Activated T-helper 1 cell treated with anti-CD3 and anti-CD28 coated beads, Interleukin-12 subunit alpha, Interleukin-12 subunit beta, Interleukin-2, Interleukin-4 antibody, amounts not matched to agents 30 ng/mL and 10 ng/mL and 1 ng/mL, durations not matched to agents 14 hours and 24 hours and 36 hours (primary cell): ENCODE results near the gene C3orf38. TPM values are rescaled to one million over a fixed set of nuclear protein-coding genes. Genes with fewer than 3 reads are reported as not detected.
"Not testable (repeated sequence)": the region's sequence is repeated elsewhere in the genome, so short reads cannot be mapped to it uniquely, and the experiment has no call there.

Experiments
- DNase-seq: peaks from one replicate; pipeline ENCODE4 v3.0.0; 2021; ENCODE audit warnings: low spot score
- H3K27ac Mint-ChIP-seq: one replicate; pipeline ENCODE4 v1.8.0; 2021; ENCODE audit warnings: mild to moderate bottlenecking, mixed read lengths
- H3K27me3 Mint-ChIP-seq: one replicate; pipeline ENCODE4 v1.8.0; 2022; ENCODE audit warnings: mild to moderate bottlenecking, moderate library complexity, mixed read lengths; ENCODE audit not compliant: insufficient read depth
- H3K36me3 Mint-ChIP-seq: one replicate; pipeline ENCODE4 v1.8.0; 2021; ENCODE audit warnings: low read depth, mixed read lengths
- H3K4me1 Mint-ChIP-seq: one replicate; pipeline ENCODE4 v1.8.0; 2021; ENCODE audit warnings: low read depth, mixed read lengths
- H3K4me3 Mint-ChIP-seq: one replicate; pipeline ENCODE4 v1.8.0; 2021; ENCODE audit warnings: mild to moderate bottlenecking, moderate library complexity, mixed read lengths
- H3K9me3 Mint-ChIP-seq: one replicate; pipeline ENCODE4 v1.8.0; 2021; ENCODE audit warnings: mixed read lengths
- intact Hi-C: fragments of 100-400 bp; cut with micrococcal nuclease; formaldehyde crosslinking; loops from one replicate; pipeline ENCODE4 v1.15.1; 2024
- total RNA-seq: library from RNA; stranded (reverse); gene quantifications from 2 replicates; pipeline ENCODE4 v1.2.3, GENCODE V29; 2022

The C3orf38 gene
- total RNA-seq, 1 donor from 2014 or later: 21.5 TPM

GRCh38 chr3:88168171-88168570 lies 18.4 kb downstream of the C3orf38 start:
- H3K4me1 Mint-ChIP-seq: peaks cover under 1% of the 10 kb centered on the region
- peaks cover 11% of the 10 kb centered on the region for H3K36me3 Mint-ChIP-seq
- H3K27me3 Mint-ChIP-seq: no peaks in the 10 kb centered on the region
- H3K27ac Mint-ChIP-seq: no peak overlapping the region
- H3K9me3 Mint-ChIP-seq: no peaks in the 10 kb centered on the region
- H3K4me3 Mint-ChIP-seq: no peak overlapping the region
- intact Hi-C loops: no loop called here
- no peak for DNase-seq

DNA sequence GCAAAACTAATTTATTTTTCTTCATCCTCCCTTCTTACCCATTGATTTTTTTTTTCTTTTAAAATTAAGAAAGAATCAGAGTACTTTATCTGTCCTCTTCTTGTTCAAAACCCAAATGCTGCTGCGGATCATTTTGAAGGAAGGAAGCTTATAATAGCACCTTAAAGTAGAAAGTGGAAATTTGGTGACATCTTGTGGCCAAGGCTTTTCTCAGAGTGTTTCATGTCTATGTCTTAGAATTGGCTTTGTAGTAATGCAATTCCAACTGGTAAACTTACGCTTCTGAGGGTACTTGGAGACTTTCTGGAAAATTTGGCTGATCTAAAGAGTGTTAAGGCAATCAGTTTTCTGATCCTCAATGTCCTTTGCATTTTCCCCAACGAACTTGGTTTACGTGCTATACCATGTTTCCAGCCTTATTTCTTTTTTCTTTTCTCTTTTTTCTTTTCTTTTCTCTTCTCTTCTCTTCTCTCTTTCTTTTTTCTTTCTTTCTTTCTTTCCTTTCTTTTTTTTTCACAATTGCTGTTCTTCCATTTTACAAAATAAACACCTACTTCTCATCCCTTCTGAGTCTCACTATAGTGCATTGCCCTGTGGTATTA lies 30.7 kb downstream of the C3orf38 start:
- intact Hi-C loops: loop anchor here (1.0 to 2.0 kb wide), 7 partner anchors 29 to 830 kb away; partner anchors contain the start of genes CGGBP1 and ZNF654
- Mint-ChIP-seq H3K4me1 (no peaks in the 10 kb centered on the region), H3K27ac (no peak overlapping the region), H3K9me3 (no peaks in the 10 kb centered on the region), H3K36me3 (no peaks in the 10 kb centered on the region), H3K27me3 (peaks cover 16% of the 10 kb centered on the region), H3K4me3 (no peak overlapping the region)
- DNase-seq: no peak

DNA sequence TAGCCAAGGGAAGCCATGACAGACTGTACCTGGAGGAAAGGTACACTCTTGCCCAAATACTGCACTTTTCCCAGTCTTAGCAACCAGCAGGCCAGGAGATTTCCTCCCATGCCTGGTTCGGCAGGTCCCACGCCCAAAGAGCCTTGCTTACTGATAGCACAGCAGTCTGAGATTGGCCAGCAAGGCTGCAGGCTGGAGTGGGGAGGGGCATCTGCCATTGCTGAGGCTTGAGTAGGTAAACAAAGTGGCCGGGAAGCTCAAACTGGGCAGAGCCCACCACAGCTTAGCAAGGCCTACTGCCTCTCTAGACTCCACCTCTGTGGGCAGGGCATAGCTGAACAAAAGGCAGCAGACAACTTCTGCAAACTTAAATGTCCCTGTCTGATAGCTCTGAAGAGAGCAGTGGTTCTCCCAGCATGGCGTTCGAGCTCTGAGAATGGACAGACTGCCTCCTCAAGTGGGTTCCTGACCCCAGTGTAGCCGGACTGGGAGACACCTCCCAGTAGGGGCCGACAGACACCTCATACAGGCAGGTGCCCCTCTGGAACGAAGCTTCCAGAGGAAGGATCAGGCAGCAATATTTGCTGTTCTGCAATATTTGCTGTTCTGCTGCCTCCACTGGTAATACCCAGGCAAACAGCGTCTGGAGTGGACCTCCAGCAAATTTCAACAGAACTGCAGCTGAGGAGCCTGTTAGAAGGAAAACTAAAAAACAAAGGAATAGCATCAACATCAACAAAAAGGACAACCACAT lies 32.6 kb downstream of the C3orf38 start:
- H3K27me3 Mint-ChIP-seq: peaks cover 16% of the 10 kb centered on the region
- H3K4me1 Mint-ChIP-seq, H3K27ac Mint-ChIP-seq, H3K9me3 Mint-ChIP-seq, H3K4me3 Mint-ChIP-seq, intact Hi-C loops, DNase-seq, H3K36me3 Mint-ChIP-seq: not testable (repeated sequence)

DNA sequence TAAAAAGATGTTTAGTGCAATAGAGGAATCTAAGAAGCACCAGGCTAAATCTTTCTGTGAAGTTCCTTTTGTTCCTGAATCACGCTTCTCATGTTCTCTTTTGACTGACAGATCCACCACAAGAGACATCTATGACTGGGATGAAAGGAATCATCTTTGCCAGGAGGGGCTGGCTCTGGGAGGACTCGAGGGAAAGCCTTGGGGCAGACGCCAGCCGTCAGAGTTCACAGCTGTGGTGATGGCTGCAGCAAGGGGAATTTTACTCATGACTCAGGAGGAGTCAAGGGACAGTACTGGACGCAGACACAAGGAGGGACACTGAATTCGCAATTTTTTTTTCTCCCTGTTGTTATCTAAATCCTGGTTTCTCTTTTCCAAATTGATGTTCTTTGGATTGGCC lies 38.7 kb downstream of the C3orf38 start:
- H3K4me3 Mint-ChIP-seq: no peak overlapping the region
- no peak for DNase-seq
- H3K27me3 Mint-ChIP-seq: no peaks in the 10 kb centered on the region
- peaks cover 6% of the 10 kb centered on the region for H3K9me3 Mint-ChIP-seq
- H3K36me3 Mint-ChIP-seq: no peaks in the 10 kb centered on the region
- H3K27ac Mint-ChIP-seq: no peak overlapping the region
- H3K4me1 Mint-ChIP-seq: peaks cover 5% of the 10 kb centered on the region
- intact Hi-C loops: no loop called here

- H3K4me3 Mint-ChIP-seq: no peak overlapping the region
- H3K9me3 Mint-ChIP-seq: peaks cover 6% of the 10 kb centered on the region
- H3K4me1 Mint-ChIP-seq: peaks cover 5% of the 10 kb centered on the region
- DNase-seq: no peak
- H3K27ac Mint-ChIP-seq: no peak overlapping the region
- H3K36me3 Mint-ChIP-seq: no peaks in the 10 kb centered on the region
- intact Hi-C loops: no loop called here
- no peaks in the 10 kb centered on the region for H3K27me3 Mint-ChIP-seq
These were observed 39.6 kb downstream of the C3orf38 start for GRCh38 chr3:88189361-88189810.

GRCh38 chr3:88191872-88192409 lies 42.2 kb downstream of the C3orf38 start:
- peaks cover 6% of the 10 kb centered on the region for H3K9me3 Mint-ChIP-seq
- DNase-seq: no peak
- H3K27ac Mint-ChIP-seq: no peak overlapping the region
- no peaks in the 10 kb centered on the region for H3K27me3 Mint-ChIP-seq
- intact Hi-C loops: no loop called here
- no peak overlapping the region for H3K4me3 Mint-ChIP-seq
- no peaks in the 10 kb centered on the region for H3K36me3 Mint-ChIP-seq
- H3K4me1 Mint-ChIP-seq: peaks cover 5% of the 10 kb centered on the region

DNA sequence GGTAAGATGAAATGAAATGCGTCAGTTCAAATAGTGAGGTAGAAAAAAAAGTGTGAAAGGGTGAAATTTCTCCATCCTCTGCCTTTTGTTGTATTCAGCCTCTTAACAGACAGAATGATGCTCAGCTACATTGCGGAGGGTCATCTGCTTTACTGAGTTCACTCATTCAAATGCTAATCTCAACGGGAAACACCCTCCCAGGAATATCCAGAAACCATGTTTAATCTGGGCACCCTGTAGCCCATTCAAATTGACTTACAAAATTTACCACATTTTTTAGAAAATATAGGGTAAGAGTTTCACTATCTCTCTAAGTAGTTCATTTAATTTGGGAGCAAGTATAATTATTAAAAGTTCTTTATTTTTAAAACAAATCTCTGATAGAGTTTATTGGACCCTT lies 42.9 kb downstream of the C3orf38 start:
- no peaks in the 10 kb centered on the region for H3K36me3 Mint-ChIP-seq
- intact Hi-C loops: no loop called here
- no peak overlapping the region for H3K27ac Mint-ChIP-seq
- H3K27me3 Mint-ChIP-seq: no peaks in the 10 kb centered on the region
- peaks cover 6% of the 10 kb centered on the region for H3K9me3 Mint-ChIP-seq
- peaks cover 5% of the 10 kb centered on the region for H3K4me1 Mint-ChIP-seq
- no peak for DNase-seq
- no peak overlapping the region for H3K4me3 Mint-ChIP-seq

DNA sequence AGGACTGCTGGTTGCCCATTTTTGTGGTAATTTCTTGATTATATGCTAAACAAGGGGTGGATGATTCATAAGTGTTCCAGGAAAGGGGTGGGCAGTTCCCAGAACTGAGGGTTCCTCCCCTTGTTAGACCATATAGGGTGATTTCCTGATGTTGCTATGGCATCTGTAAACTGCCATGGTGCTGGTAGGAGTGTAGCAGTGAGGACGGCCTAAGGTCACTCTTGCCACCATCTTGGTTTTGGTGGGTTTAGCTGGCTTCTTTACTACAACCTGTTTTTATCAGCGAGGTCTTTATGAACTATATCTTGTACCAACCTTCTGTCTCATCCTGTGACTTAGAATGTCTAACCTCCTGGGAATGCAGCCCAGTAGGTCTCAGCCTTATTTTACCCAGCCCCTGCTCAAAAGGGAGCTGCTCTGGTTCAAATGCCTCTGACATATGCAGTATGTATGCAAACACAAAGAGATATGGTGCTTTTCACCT lies 46.2 kb downstream of the C3orf38 start:
- H3K4me3 Mint-ChIP-seq: no peak overlapping the region
- intact Hi-C loops: no loop called here
- H3K27me3 Mint-ChIP-seq: no peaks in the 10 kb centered on the region
- H3K36me3 Mint-ChIP-seq: no peaks in the 10 kb centered on the region
- no peak for DNase-seq
- H3K27ac Mint-ChIP-seq: no peak overlapping the region
- no peaks in the 10 kb centered on the region for H3K9me3 Mint-ChIP-seq
- H3K4me1 Mint-ChIP-seq: no peaks in the 10 kb centered on the region

- H3K4me3 Mint-ChIP-seq: no peak overlapping the region
- intact Hi-C loops: no loop called here
- H3K27me3 Mint-ChIP-seq: peaks cover 4% of the 10 kb centered on the region
- no peak for DNase-seq
- no peak overlapping the region for H3K27ac Mint-ChIP-seq
- H3K36me3 Mint-ChIP-seq: no peaks in the 10 kb centered on the region
- no peaks in the 10 kb centered on the region for H3K9me3 Mint-ChIP-seq
- H3K4me1 Mint-ChIP-seq: no peaks in the 10 kb centered on the region
These were observed 48.4 kb downstream of the C3orf38 start for GRCh38 chr3:88198121-88198520.

DNA sequence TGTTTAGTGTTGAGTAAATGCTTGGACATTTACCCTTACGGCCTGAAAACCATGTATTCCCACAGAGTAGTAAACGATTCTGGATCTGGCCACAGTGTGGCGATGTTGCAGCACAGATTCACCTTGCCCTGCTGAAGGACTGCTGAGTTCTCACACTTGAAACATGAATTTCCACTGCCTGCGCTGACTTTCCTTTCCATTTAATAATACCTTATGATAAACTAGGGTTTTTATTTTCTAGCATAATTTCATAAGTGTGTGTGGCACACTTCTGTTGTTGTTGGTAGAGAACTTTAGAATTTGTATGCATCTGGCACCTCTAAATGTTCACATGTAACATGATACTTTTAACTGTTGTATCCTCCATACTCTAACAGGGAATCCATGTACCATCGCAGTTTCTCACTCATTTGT lies 53.9 kb downstream of the C3orf38 start:
- H3K36me3 Mint-ChIP-seq: no peaks in the 10 kb centered on the region
- no peak overlapping the region for H3K4me3 Mint-ChIP-seq
- H3K9me3 Mint-ChIP-seq: no peaks in the 10 kb centered on the region
- H3K4me1 Mint-ChIP-seq: no peaks in the 10 kb centered on the region
- intact Hi-C loops: loop anchor here (1.0 to 5.0 kb wide), 2 partner anchors 896 to 1889 kb away; no protein-coding TSS in a partner anchor
- DNase-seq: no peak
- H3K27ac Mint-ChIP-seq: no peak overlapping the region
- peaks cover 4% of the 10 kb centered on the region for H3K27me3 Mint-ChIP-seq

Other genes starting within 250 kb of the C3orf38 start
- 90.5 and 95.0 TPM in 2 replicates for gene CGGBP1, start 91.0 kb upstream of the C3orf38 start, total RNA-seq
- 19.4 and 19.8 TPM in 2 replicates for gene ZNF654, start 90.7 kb upstream of the C3orf38 start, total RNA-seq